GM12878 (cell line): ENCODE measurements around the gene DENND1B. TPM values are rescaled to one million over a fixed set of nuclear protein-coding genes. Genes with fewer than 3 reads are reported as not detected.
"Not testable (repeated sequence)": the region's sequence is repeated elsewhere in the genome, so short reads cannot be mapped to it uniquely, and the experiment has no call there.

Source experiments
- ATAC-seq: fragments of 200-7000 bp; cut with Tn5 transposase; 3 replicates; pipeline ENCODE4 v1.9.1; 2020; ENCODE audit warnings: mild to moderate bottlenecking, moderate library complexity
- BruUV-seq: library from RNA; stranded (reverse); fragments of 400-500 nt; replicated peaks from 2 replicates; lab custom pipeline; 2021; lab: Mats Ljungman, UMichigan
- CTCF ChIA-PET: fragments of 300-600 bp; sonication (Branson Sonifier 250); formaldehyde crosslinking; extraction: SDS; loops from one replicate; lab custom pipeline; 2021; ENCODE audit warnings: inconsistent platforms; lab: Yijun Ruan, JAX
- POLR2A ChIA-PET: fragments of 350-600 bp; formaldehyde crosslinking; extraction: SDS; loops from one replicate; lab custom pipeline; 2021; ENCODE audit warnings: inconsistent platforms; lab: Charles Lee
- RAD21 ChIA-PET: fragments of 300-600 bp; sonication (Branson Sonifier 250); formaldehyde crosslinking; loops from one replicate; lab custom pipeline; 2023; ENCODE audit warnings: antibody characterized with exemption; ENCODE audit not compliant: unreplicated experiment; lab: Charles Lee
- SMC1A ChIA-PET: fragments of 300-600 bp; sonication (Branson Sonifier 250); formaldehyde crosslinking; loops from one replicate; lab custom pipeline; 2023; ENCODE audit not compliant: unreplicated experiment, uncharacterized antibody; lab: Charles Lee
- DNase-seq: peaks from one replicate; pipeline ENCODE4 v3.0.0-alpha.2; 2011; ENCODE audit warnings: low read depth, low spot score
- FAIRE-seq: peaks from 3 replicates; lab custom pipeline; 2011; peaks lifted over from hg19 to GRCh38; lab: Jason Lieb, UNC
- H2AFZ ChIP-seq: 2 replicates; pipeline ENCODE4 v1.6.0; 2011; ENCODE audit warnings: low read depth, low read length, control low read depth; ENCODE audit not compliant: control insufficient read depth
- H3K27ac ChIP-seq: 2 replicates; pipeline ENCODE4 v1.5.1; 2011; ENCODE audit warnings: control low read depth; ENCODE audit not compliant: control insufficient read depth, insufficient read depth
- H3K27me3 ChIP-seq, 2 experiments: replicated peaks in 1 of 2; 2 replicates each; pipeline versions ENCODE4 v1.6.0 to v1.6.1; 2011; ENCODE audit warnings: low read length in 1 of 2; ENCODE audit not compliant: control insufficient read depth in 2 of 2, insufficient read depth in 2 of 2
- H3K36me3 ChIP-seq, 2 experiments: 2 replicates each; pipeline ENCODE4 v1.5.1; 2011; ENCODE audit warnings: low read length in 1 of 2; ENCODE audit not compliant: control insufficient read depth in 2 of 2, insufficient read depth in 2 of 2
- H3K4me1 ChIP-seq: 2 replicates; pipeline ENCODE4 v1.6.1; 2011; ENCODE audit warnings: mild to moderate bottlenecking, low read length, moderate library complexity, mixed read lengths; ENCODE audit not compliant: control insufficient read depth, insufficient read depth
- H3K4me2 ChIP-seq: 2 replicates; pipeline ENCODE4 v1.6.0; 2011; ENCODE audit warnings: control low read depth; ENCODE audit not compliant: control insufficient read depth, insufficient read depth
- H3K4me3 ChIP-seq: fragments of 200-600 bp; sonication (generic); 2 replicates; pipeline ENCODE4 v1.5.1; 2016
- H3K79me2 ChIP-seq: 2 replicates; pipeline ENCODE4 v1.6.0; 2011; ENCODE audit warnings: low read length; ENCODE audit not compliant: control insufficient read depth, insufficient read depth
- H3K9ac ChIP-seq: 2 replicates; pipeline ENCODE4 v1.8.0; 2011; ENCODE audit warnings: low read length, control low read depth, mixed read lengths; ENCODE audit not compliant: control insufficient read depth, insufficient read depth
- H3K9me3 ChIP-seq: replicated peaks from 3 replicates; pipeline ENCODE4 v1.5.1; 2011; ENCODE audit warnings: mild to moderate bottlenecking, low read length; ENCODE audit not compliant: control insufficient read depth, insufficient read depth
- H4K20me1 ChIP-seq: 2 replicates; pipeline ENCODE4 v1.6.0; 2011; ENCODE audit not compliant: control insufficient read depth, insufficient read depth
- IRF3 ChIP-seq: fragments of 450-650 bp; IDR thresholded peaks from 2 replicates; pipeline ENCODE4 v1.6.1; 2014; ENCODE audit warnings: mild to moderate bottlenecking
- MEF2A ChIP-seq: IDR thresholded peaks from 2 replicates; pipeline ENCODE4 v1.6.1; 2011; ENCODE audit warnings: low read depth, mild to moderate bottlenecking, low read length, moderate library complexity; ENCODE audit not compliant: insufficient read depth
- MTA3 ChIP-seq: IDR thresholded peaks from 2 replicates; pipeline ENCODE4 v1.6.1; 2012; ENCODE audit warnings: low read length, inconsistent platforms, borderline replicate concordance
- NFIC ChIP-seq: IDR thresholded peaks from 2 replicates; pipeline ENCODE4 v1.6.1; 2012; ENCODE audit warnings: low read depth, mild to moderate bottlenecking, inconsistent platforms, low read length, moderate library complexity
- RUNX3 ChIP-seq: IDR thresholded peaks from 2 replicates; pipeline ENCODE4 v1.6.1; 2012; ENCODE audit warnings: low read length, inconsistent platforms
- SPI1 ChIP-seq: IDR thresholded peaks from 2 replicates; pipeline ENCODE4 v1.6.1; 2011; ENCODE audit warnings: low read depth, mild to moderate bottlenecking, low read length, moderate library complexity, borderline replicate concordance; ENCODE audit not compliant: insufficient read depth
- WGBS: methylation state at CpG from one replicate; pipeline ENCODE4 v1.1.6; 2016; ENCODE audit warnings: low lambda C conversion rate; ENCODE audit not compliant: insufficient replicate concordance, insufficient coverage; ENCODE audit errors: missing lambda C conversion rate; 5-methylcytosine and 5-hydroxymethylcytosine counted together
- in situ Hi-C: fragments of 300-500 bp; cut with MboI; formaldehyde crosslinking; loops from 9 replicates; pipeline ENCODE4 v1.14.3; 2018; ENCODE audit warnings: mixed read lengths
- intact Hi-C: fragments of 100-400 bp; cut with micrococcal nuclease; formaldehyde crosslinking; loops from one replicate; pipeline ENCODE4 v1.14.2; 2022; ENCODE audit not compliant: unreplicated experiment
- polyA plus RNA-seq, 11 experiments: library from polyadenylated mRNA; depleted of rRNA in 4 of 11; unstranded in 6 of 11; stranded (reverse) in 5 of 11; fragments of >200 nt; fragmentation: Nextera tagmentation in 4 of 11; fragmentation: Illumina TruSeq in 1 of 11; extraction: Ambion mirVana in 4 of 11; extraction: Trizol in 1 of 11; gene quantifications; 1 replicate in 1 of 11; 2 replicates in 10 of 11; pipeline versions ENCODE4 v1.2.1 to v1.2.3, GENCODE V29; 2011 to 2016; ENCODE audit warnings: inconsistent platforms in 2 of 11, missing spikeins in 2 of 11, low read depth in 1 of 11
- total RNA-seq, 4 experiments: library from RNA; depleted of rRNA in 3 of 4; stranded (reverse); fragments of >200 nt in 3 of 4; fragmentation: Illumina TruSeq in 1 of 4; extraction: Trizol in 1 of 4; gene quantifications; 2 replicates each; pipeline versions ENCODE4 v1.2.1 to v1.2.3, GENCODE V29; 2013 to 2021
- TF ChIP-seq, protein P1 (sequence below): fragments of 450-650 bp; IDR thresholded peaks from 2 replicates; pipeline ENCODE4 v1.6.1; 2017; ENCODE audit warnings: borderline replicate concordance

Gene DENND1B
- total and polyA plus RNA-seq, 10 of the 15 experiments (the other 5 are each of a cell fraction or from before 2014, with no cell fraction given) = 1.7 to 10.7 (median 8.0) TPM

GRCh38 chr1:197761654-197762053 is 13.6 kb downstream of the DENND1B start:
- ChIA-PET CTCF (interaction anchor here (0.6 kb wide), 1 partner anchor 25 kb away, joined by 4 read pairs; no protein-coding TSS in a partner anchor), POLR2A (interaction anchor here (0.6 to 0.9 kb wide), 5 partner anchors 9 to 895 kb away, joined by 3 to 4 read pairs (median 4); no protein-coding TSS in a partner anchor), SMC1A (interaction anchor here (0.9 kb wide), 1 partner anchor 8 kb away, joined by 3 read pairs; no protein-coding TSS in a partner anchor), RAD21 (interaction anchor here (0.7 to 1.3 kb wide), 4 partner anchors 12 to 69 kb away, joined by 3 read pairs; no protein-coding TSS in a partner anchor)
- 3% methylated on average over 2 of the region's 2 CpGs for WGBS
- no peaks in the 10 kb centered on the region for H3K79me2 ChIP-seq
- intact Hi-C loops (no loop called here), in situ Hi-C loops (no loop called here)
- peak overlapping the region; percentile 45; the same call in 1 of the 2 replicates for H2AFZ ChIP-seq
- no TSS peak for BruUV-seq
- H4K20me1 ChIP-seq = no peaks in the 10 kb centered on the region
- no peaks in the 10 kb centered on the region for H3K27me3 ChIP-seq
- ATAC-seq = peak; percentile 72
- no peaks in the 10 kb centered on the region for H3K36me3 ChIP-seq
- H3K9ac ChIP-seq = no peak overlapping the region
- TF ChIP-seq MEF2A = 0 out of 2 replicates have a peak, but pooled peaks have one; percentile 41
- TF ChIP-seq, protein P1, sequence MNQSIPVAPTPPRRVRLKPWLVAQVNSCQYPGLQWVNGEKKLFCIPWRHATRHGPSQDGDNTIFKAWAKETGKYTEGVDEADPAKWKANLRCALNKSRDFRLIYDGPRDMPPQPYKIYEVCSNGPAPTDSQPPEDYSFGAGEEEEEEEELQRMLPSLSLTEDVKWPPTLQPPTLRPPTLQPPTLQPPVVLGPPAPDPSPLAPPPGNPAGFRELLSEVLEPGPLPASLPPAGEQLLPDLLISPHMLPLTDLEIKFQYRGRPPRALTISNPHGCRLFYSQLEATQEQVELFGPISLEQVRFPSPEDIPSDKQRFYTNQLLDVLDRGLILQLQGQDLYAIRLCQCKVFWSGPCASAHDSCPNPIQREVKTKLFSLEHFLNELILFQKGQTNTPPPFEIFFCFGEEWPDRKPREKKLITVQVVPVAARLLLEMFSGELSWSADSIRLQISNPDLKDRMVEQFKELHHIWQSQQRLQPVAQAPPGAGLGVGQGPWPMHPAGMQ = no peak
- peak; percentile 32; the same call in 1 of the 2 replicates for TF ChIP-seq SPI1
- TF ChIP-seq NFIC = peak; percentile 54
- no peak for TF ChIP-seq MTA3
- TF ChIP-seq IRF3 = no peak
- peak; percentile 77 for TF ChIP-seq RUNX3
- no peak overlapping the region for H3K4me3 ChIP-seq
- no peak for DNase-seq
- peaks cover 6% of the 10 kb centered on the region; the same call in 1 of the 2 replicates for H3K4me1 ChIP-seq
- peak overlapping the region; percentile 35; the same call in 1 of the 2 replicates for H3K4me2 ChIP-seq
- H3K27ac ChIP-seq = 0 out of 2 replicates have a peak overlapping the region, but pooled peaks have one; percentile 25
- no peaks in the 10 kb centered on the region for H3K9me3 ChIP-seq
- FAIRE-seq = peak; percentile 44

- H3K27ac ChIP-seq, FAIRE-seq, SMC1A ChIA-PET, H3K4me2 ChIP-seq, H3K36me3 ChIP-seq, ATAC-seq, H3K4me3 ChIP-seq, H4K20me1 ChIP-seq, H3K27me3 ChIP-seq, H2AFZ ChIP-seq, H3K9me3 ChIP-seq, H3K4me1 ChIP-seq, DNase-seq, in situ Hi-C loops, RAD21 ChIA-PET, H3K9ac ChIP-seq, H3K79me2 ChIP-seq, POLR2A ChIA-PET, BruUV-seq, intact Hi-C loops: not testable (repeated sequence)
- CTCF ChIA-PET = interaction anchor here (0.7 kb wide), 1 partner anchor 610 kb away, joined by 3 read pairs; no protein-coding TSS in a partner anchor
- WGBS = 56% methylated on average over 4 of the region's 4 CpGs
Measured at GRCh38 chr1:197755553-197755952, 19.7 kb downstream of the DENND1B start.
